Dedifferentiated amniotic fluid mesenchymal stem cell (primary cell): ENCODE data around the gene PRKD1.
A peak's percentile ranks its signal among the peaks of the same experiment; 100 is the strongest.
"Not testable (repeated sequence)": the region's sequence is repeated elsewhere in the genome, so short reads cannot be mapped to it uniquely, and the experiment has no call there.

Experiments
- DNase-seq: peaks from one replicate; pipeline ENCODE4 v3.0.0-alpha.2; 2016; ENCODE audit errors: extremely low spot score

PRKD1 gene

GRCh38 chr14:29743531-29743930, 184.1 kb downstream of the PRKD1 start:
- DNase-seq, result no peak

- peak; percentile 59 for DNase-seq
These were observed 185.7 kb downstream of the PRKD1 start for GRCh38 chr14:29741909-29742401.

- DNase-seq, result no peak
These were observed 187.2 kb downstream of the PRKD1 start for GRCh38 chr14:29740491-29740890.

GRCh38 chr14:29738950-29739349, 188.7 kb downstream of the PRKD1 start:
- no peak for DNase-seq

GRCh38 chr14:29738056-29738455, 189.6 kb downstream of the PRKD1 start:
- no peak for DNase-seq

GRCh38 chr14:29735459-29735858, 192.2 kb downstream of the PRKD1 start:
- no peak for DNase-seq

- no peak for DNase-seq
These were observed 192.9 kb downstream of the PRKD1 start for GRCh38 chr14:29734732-29735131.

- DNase-seq, result peak; percentile 66
These were observed 200.9 kb downstream of the PRKD1 start for GRCh38 chr14:29726560-29727331.

GRCh38 chr14:29724991-29725390, 202.7 kb downstream of the PRKD1 start:
- no peak for DNase-seq

- DNase-seq, result no peak
These were observed 204.8 kb downstream of the PRKD1 start for GRCh38 chr14:29722831-29723230.

GRCh38 chr14:29721586-29721985, 206.1 kb downstream of the PRKD1 start:
- DNase-seq, result no peak

GRCh38 chr14:29717901-29718300, 209.7 kb downstream of the PRKD1 start:
- DNase-seq, result no peak

- DNase-seq, result peak; percentile 28
These were observed 211.5 kb downstream of the PRKD1 start for GRCh38 chr14:29716150-29716549.

GRCh38 chr14:29712601-29713000, 215.0 kb downstream of the PRKD1 start:
- no peak for DNase-seq

- DNase-seq, result no peak
These were observed 217.6 kb downstream of the PRKD1 start for GRCh38 chr14:29710015-29710414.

GRCh38 chr14:29709490-29709889, 218.2 kb downstream of the PRKD1 start:
- DNase-seq, result peak; percentile 68

- no peak for DNase-seq
These were observed 220.9 kb downstream of the PRKD1 start for GRCh38 chr14:29706700-29707099.

- DNase-seq, result no peak
These were observed 221.8 kb downstream of the PRKD1 start for GRCh38 chr14:29705801-29706200.

GRCh38 chr14:29689597-29689996, 238.1 kb downstream of the PRKD1 start:
- not testable (repeated sequence) for DNase-seq

GRCh38 chr14:29687866-29688265, 239.8 kb downstream of the PRKD1 start:
- DNase-seq, result no peak

- DNase-seq, result no peak
These were observed 240.4 kb downstream of the PRKD1 start for GRCh38 chr14:29687071-29687765.

GRCh38 chr14:29684926-29685325, 242.7 kb downstream of the PRKD1 start:
- no peak for DNase-seq

- DNase-seq, result no peak
These were observed 244.9 kb downstream of the PRKD1 start for GRCh38 chr14:29682789-29683188.
